ENCODE results near the gene LMO2. TPM values are rescaled to one million over a fixed set of nuclear protein-coding genes. Genes with fewer than 3 reads are reported as not detected.

Gene LMO2
- total RNA-seq, result not detected

GRCh38 chr11:33891714-33892327, at the start of gene LMO2:
TSS of gene LMO2 (minus strand) at chr11:33892076. CDS start at chr11:33869716, 22,360 bp downstream.

Other genes with a start within 250 kb of the LMO2 start
- gene C11orf91, start 191.2 kb downstream of the LMO2 start, total RNA-seq, result not detected
- 10 to 100 TPM; 73.2 to 80.6 TPM for gene CD59, start 155.7 kb downstream of the LMO2 start, total RNA-seq
- 10 to 100 TPM; 24.6 to 26.9 TPM for gene FBXO3, start 117.6 kb downstream of the LMO2 start, total RNA-seq
- 100 to 1,000 TPM; 182 to 186 TPM for gene CAPRIN1, start 159.7 kb upstream of the LMO2 start, total RNA-seq
- gene NAT10, start 213.6 kb upstream of the LMO2 start, total RNA-seq, result 10 to 100 TPM; 73.4 to 76.1 TPM